HAP-1 (cell line): Measurements from ENCODE around the gene SMARCD2.

Source experiments
- DNase-seq, 2 experiments: peaks; one replicate each; pipeline ENCODE4 v3.0.0-alpha.2; 2016 to 2020; ENCODE audit warnings: low spot score in 2 of 2
- H3K27me3 ChIP-seq: fragments of 250-450 bp; sonication (Bioruptor Pico); 2 replicates; pipeline ENCODE4 v1.5.1; 2020; ENCODE audit warnings: low read depth, mild to moderate bottlenecking, moderate library complexity
- H3K36me3 ChIP-seq: fragments of 250-450 bp; sonication (Bioruptor Pico); replicated peaks from 2 replicates; pipeline ENCODE4 v1.5.1; 2020; ENCODE audit warnings: mild to moderate bottlenecking
- H3K4me1 ChIP-seq: fragments of 250-450 bp; sonication (Bioruptor Pico); 2 replicates; pipeline ENCODE4 v1.5.1; 2020; ENCODE audit warnings: mild to moderate bottlenecking
- H3K4me3 ChIP-seq: fragments of 250-450 bp; sonication (Bioruptor Pico); 2 replicates; pipeline ENCODE4 v1.5.1; 2020; ENCODE audit warnings: mild to moderate bottlenecking, moderate library complexity
- H3K9me3 ChIP-seq: fragments of 250-450 bp; sonication (Bioruptor Pico); 2 replicates; pipeline ENCODE4 v1.5.1; 2020; ENCODE audit warnings: mild to moderate bottlenecking, moderate library complexity
- in situ Hi-C: fragments of 300-500 bp; cut with MboI; formaldehyde crosslinking; loops from 3 replicates; pipeline ENCODE4 v1.14.3; 2020; ENCODE audit warnings: low sequenced_read_pairs, inconsistent platforms, mixed read lengths

SMARCD2 gene

DNA sequence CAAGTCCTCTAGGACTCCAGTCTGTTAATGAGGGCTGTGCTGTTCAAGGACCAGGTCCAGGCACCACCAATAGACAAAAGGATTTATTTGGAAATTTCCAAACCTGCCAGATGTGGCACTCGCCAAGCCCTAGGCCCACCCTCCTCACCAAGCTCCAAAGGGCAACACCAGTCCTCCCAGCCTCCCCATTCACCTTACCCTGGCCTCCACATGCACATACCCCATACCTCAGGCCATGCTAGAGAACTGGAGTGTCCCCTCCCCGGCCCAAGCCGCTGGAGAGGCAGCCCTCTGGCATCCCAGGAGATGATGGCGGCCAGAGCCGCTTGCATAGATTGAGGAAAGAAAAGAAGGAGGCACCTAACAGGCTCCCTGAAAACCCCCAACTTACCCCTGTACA lies 10.5 kb downstream of the SMARCD2 start:
- H3K9me3 ChIP-seq, result no peaks in the 10 kb centered on the region
- H3K27me3 ChIP-seq, result no peaks in the 10 kb centered on the region
- in situ Hi-C loops, result no loop called here
- no peak for DNase-seq
- H3K4me1 ChIP-seq, result no peaks in the 10 kb centered on the region
- no peak overlapping the region for H3K4me3 ChIP-seq
- H3K36me3 ChIP-seq, result peaks cover 80% of the 10 kb centered on the region

DNA sequence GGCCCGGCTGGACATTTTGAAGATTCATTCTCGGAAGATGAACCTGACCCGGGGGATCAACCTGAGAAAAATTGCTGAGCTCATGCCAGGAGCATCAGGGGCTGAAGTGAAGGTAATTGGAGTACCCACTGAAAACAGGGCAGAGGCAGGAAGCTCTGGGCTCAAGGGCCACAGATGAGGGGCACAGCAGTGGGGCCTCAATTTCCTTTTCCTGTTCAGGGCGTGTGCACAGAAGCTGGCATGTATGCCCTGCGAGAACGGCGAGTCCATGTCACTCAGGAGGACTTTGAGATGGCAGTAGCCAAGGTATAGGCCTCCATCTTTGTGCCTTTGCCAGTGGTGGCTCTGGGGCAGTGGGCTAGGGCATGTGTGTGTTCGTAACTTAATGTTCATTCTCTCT lies 11.0 kb downstream of the SMARCD2 start:
- in situ Hi-C loops, result no loop called here
- Histone ChIP-seq H3K36me3 (peaks cover 77% of the 10 kb centered on the region), H3K9me3 (no peaks in the 10 kb centered on the region), H3K4me1 (no peaks in the 10 kb centered on the region), H3K4me3 (no peak overlapping the region), H3K27me3 (no peaks in the 10 kb centered on the region)
- DNase-seq, result no peak

DNA sequence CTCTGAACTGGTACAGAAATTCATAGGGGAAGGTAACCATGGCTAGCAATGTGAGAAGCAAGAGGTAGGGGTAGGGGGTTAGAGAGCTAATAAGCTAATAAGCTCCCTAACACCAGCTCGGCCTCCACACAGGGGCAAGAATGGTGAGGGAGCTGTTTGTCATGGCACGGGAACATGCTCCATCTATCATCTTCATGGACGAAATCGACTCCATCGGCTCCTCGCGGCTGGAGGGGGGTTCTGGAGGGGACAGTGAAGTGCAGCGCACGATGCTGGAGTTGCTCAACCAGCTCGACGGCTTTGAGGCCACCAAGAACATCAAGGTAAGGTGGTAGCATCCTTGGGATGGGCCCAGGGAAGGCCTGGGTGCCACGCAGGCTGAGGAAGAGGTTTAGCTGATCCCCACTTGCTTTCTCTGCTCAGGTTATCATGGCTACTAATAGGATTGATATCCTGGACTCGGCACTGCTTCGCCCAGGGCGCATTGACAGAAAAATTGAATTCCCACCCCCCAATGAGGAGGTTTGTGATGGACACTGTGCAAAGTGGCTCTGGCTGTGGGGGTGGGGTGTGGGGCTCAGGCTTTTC lies 11.5 kb downstream of the SMARCD2 start:
- in situ Hi-C loops, result no loop called here

DNA sequence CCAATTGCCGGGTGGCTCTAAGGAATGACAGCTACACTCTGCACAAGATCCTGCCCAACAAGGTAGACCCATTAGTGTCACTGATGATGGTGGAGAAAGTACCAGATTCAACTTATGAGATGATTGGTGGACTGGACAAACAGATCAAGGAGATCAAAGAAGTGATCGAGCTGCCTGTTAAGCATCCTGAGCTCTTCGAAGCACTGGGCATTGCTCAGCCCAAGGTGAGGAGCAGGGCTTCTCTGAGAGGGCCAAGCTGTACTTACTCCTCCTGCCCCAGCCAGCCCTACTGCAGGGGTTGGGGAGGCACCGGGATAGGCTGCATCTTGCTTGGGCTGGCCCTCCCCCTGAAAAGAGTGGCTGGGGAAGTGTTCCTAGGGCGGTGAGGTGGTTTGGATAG lies 12.2 kb downstream of the SMARCD2 start:
- DNase-seq, result no peak
- H3K36me3 ChIP-seq, result peaks cover 79% of the 10 kb centered on the region
- H3K4me3 ChIP-seq, result no peak overlapping the region
- in situ Hi-C loops, result no loop called here
- H3K4me1 ChIP-seq, result peaks cover 6% of the 10 kb centered on the region
- no peaks in the 10 kb centered on the region for H3K27me3 ChIP-seq
- H3K9me3 ChIP-seq, result no peaks in the 10 kb centered on the region

More for the DNA sequence above, 11.5 kb downstream of the SMARCD2 start:
- H3K4me1 ChIP-seq, result peaks cover 1% of the 10 kb centered on the region; the same call in 1 of the 2 replicates
- H3K36me3 ChIP-seq, result peaks cover 76% of the 10 kb centered on the region
- no peaks in the 10 kb centered on the region for H3K9me3 ChIP-seq
- H3K4me3 ChIP-seq, result no peak overlapping the region
- no peaks in the 10 kb centered on the region for H3K27me3 ChIP-seq
- no peak for DNase-seq

DNA sequence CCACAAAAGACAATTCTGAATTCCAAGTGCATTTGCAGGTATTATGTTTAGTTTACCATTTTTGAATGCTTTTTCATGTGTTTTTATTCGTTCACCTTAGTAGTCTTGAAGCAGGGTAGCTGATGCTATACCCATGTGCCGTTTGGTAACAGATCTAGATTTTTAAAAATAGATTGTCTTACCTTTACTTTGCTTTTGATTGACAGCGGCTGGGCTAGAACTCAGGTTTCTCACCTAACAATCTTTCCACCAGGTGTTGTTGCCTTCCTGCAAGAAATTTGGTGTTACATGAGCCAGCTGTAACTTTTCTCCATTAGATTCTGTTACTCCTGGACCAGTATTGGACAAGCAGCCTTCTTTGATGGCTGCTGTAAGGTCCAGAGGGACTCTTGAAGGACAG lies 13.5 kb downstream of the SMARCD2 start:
- in situ Hi-C loops, result no loop called here
- no peaks in the 10 kb centered on the region for H3K9me3 ChIP-seq
- no peaks in the 10 kb centered on the region for H3K27me3 ChIP-seq
- peaks cover 79% of the 10 kb centered on the region for H3K36me3 ChIP-seq
- DNase-seq, result no peak
- peaks cover 6% of the 10 kb centered on the region for H3K4me1 ChIP-seq
- H3K4me3 ChIP-seq, result no peak overlapping the region

DNA sequence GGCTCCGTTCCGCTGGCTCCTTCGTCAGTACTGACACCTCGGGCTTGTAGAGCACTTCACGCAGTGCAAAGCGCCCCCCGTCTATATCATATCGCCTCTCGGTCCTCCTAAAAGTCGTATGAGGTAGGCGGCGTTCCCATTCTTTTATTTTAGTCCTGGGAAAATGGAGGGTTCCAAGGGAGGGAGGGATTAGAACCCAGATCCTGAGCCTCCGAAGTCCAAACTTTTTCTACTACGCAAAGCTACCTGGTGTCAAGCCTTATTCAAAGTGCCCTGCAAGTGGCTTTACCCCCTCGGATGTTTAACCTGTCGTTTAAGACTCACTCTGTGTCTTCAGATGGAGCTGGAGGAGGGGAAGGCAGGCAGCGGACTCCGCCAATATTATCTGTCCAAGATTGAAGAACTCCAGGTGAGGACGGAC lies 14.7 kb downstream of the SMARCD2 start:
- in situ Hi-C loops, result no loop called here

DNA sequence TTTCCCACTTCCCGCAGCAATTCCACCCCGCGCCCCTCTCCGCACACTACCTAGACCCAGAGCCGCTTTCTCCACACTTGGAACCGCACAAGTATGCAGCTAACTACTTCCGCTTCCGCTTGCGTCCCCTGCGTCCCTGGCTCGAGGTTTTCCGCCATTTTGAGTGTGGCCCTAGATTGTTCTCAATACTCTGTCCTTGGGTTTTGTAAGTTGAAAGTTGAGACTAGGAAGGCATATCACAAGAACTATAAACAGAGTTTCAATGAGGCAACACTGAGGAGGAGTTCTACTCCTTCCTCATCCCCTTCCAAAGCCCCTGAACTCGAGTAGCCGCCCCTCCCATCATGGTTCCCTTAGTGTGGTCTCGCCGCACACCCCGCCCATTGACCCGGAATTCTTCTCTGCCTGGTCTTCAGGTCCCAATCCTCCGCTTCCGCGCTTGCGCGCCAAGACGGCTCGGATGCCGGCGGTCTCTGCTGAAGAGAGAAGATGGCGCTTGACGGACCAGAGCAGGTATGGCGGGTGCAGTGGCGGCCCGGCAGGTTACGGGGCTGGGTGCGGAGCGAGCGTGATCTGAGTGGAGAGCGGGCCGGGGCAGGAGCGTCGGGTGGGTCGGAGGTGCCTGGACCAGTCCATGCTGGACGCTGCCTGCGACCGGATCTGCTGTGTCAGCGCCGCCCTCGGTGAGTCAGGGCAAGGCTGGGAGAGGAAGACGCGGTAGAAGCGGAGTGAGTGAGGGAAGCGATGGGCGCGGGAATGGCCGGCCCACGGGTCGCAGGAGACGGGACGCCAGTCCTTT lies 15.3 kb downstream of the SMARCD2 start, which contains the start of the genes FTSJ3 and PSMC5:
Gene FTSJ3 (minus strand): TSS at position 662 of the 799 bp plus-strand sequence. CDS start 761 bp downstream, outside the sequence.
Gene PSMC5 (plus strand): TSS at position 430 of the 799 bp plus-strand sequence. CDS start 60 bp downstream, at position 490.
- Histone ChIP-seq H3K36me3 (peaks cover 79% of the 10 kb centered on the region), H3K4me3 (peak within 1 kb of the TSS; percentile 98)
- in situ Hi-C loops, result no loop called here

More for the DNA sequence above, 14.7 kb downstream of the SMARCD2 start:
- H3K27me3 ChIP-seq, result no peaks in the 10 kb centered on the region
- no peak for DNase-seq
- H3K9me3 ChIP-seq, result no peaks in the 10 kb centered on the region
- peaks cover 6% of the 10 kb centered on the region for H3K4me1 ChIP-seq
- peaks cover 79% of the 10 kb centered on the region for H3K36me3 ChIP-seq
- H3K4me3 ChIP-seq, result peak overlapping the region; percentile 98

DNA sequence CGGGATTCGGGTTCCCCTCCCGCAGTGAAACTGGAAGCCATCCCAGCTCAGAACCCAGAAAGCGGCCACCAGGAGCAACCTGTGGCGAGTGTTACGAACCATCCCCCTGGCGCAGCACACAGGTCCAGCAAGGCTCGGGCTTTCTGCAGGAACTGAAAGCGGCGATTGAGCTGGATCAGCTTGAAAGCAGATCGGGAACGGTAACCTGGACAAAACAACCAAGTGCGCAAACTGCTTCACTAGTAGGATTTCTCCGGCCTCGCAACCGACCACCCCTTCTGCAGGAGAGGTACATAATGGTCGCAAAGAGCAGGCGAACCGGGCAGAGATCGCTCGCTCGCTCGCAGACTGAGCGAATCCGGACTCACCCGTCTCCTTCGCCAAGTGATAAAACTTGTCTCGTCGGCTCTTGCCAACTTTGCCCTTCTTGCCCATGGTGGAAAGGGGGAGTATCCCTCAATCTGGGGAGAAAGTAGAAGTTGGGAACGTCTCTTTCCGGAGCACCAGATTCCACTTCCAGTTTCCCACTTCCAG lies 15.9 kb downstream of the SMARCD2 start:
- Histone ChIP-seq H3K36me3 (peaks cover 79% of the 10 kb centered on the region), H3K27me3 (no peaks in the 10 kb centered on the region), H3K4me1 (peaks cover 6% of the 10 kb centered on the region), H3K4me3 (peak overlapping the region; percentile 98), H3K9me3 (no peaks in the 10 kb centered on the region)
- in situ Hi-C loops, result no loop called here
- DNase-seq, result no peak

More for the DNA sequence above, 15.3 kb downstream of the SMARCD2 start, which contains the start of the genes FTSJ3 and PSMC5:
- H3K4me1 ChIP-seq, result peaks cover 6% of the 10 kb centered on the region
- no peaks in the 10 kb centered on the region for H3K9me3 ChIP-seq
- DNase-seq, result peak; percentile 93 to 98
- H3K27me3 ChIP-seq, result no peaks in the 10 kb centered on the region

DNA sequence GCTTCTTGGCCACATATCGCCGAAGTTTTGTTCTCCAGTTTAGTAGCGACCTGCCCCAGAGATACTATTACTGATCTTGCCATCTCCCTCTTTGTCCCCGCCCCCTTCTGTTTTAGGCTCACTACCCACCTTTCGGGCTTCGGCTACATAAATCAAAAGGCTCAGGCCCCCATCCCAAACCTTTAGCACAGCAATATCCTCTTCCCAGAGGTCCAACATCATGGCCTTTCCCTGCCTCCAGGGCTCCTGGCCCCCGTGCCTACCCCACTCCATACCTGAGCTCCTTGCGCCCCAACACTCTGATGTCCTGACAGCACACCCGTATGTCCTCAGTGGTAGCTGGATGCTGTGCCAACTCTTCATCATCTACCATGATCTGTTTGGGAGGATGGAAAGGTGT lies 18.1 kb downstream of the SMARCD2 start:
- H3K4me3 ChIP-seq, result no peak overlapping the region
- in situ Hi-C loops, result loop anchor here (25.0 kb wide), 1 partner anchor 688 kb away; the partner anchor contains the start of genes CEP95 and DDX5
- peaks cover 6% of the 10 kb centered on the region for H3K4me1 ChIP-seq
- no peak for DNase-seq
- no peaks in the 10 kb centered on the region for H3K27me3 ChIP-seq
- no peaks in the 10 kb centered on the region for H3K9me3 ChIP-seq
- H3K36me3 ChIP-seq, result peaks cover 78% of the 10 kb centered on the region

DNA sequence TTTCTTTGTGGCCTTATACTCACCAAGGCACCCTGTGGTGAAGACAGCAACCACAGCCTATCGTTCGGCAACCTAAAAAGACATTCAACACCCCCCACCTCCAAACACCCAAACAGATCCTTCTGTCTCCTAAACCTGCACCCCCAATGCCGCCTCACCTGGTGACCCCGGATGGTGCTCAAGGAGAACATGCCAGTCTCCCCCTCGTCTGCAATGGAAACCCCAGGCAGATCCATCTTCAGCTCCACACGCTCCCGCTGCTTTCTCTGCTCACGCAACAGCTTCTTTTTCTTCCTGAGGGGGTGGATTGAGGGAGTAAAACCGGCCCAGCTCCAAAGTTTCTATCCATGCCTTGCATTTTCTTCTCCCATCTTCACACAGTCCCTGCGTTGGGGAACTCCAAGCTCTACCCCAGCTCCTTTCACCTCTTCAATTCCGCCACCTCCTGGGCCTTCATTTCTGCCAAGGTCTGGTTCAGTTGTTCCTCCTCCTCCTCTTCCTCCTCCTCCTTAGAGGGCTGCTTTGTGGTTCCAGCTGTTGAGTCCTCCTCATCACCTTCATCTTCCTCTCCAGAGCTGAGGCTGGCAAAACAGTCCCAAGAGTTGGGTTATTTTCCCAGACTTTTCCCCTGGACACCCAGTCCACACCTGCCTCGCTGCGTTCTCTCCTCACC lies 18.7 kb downstream of the SMARCD2 start:
- Histone ChIP-seq H3K27me3 (no peaks in the 10 kb centered on the region), H3K4me1 (peaks cover 6% of the 10 kb centered on the region), H3K4me3 (no peak overlapping the region), H3K36me3 (peaks cover 78% of the 10 kb centered on the region), H3K9me3 (no peaks in the 10 kb centered on the region)
- DNase-seq, result no peak
- in situ Hi-C loops, result loop anchor here (25.0 kb wide), 1 partner anchor 689 kb away; the partner anchor contains the start of genes CEP95 and DDX5

DNA sequence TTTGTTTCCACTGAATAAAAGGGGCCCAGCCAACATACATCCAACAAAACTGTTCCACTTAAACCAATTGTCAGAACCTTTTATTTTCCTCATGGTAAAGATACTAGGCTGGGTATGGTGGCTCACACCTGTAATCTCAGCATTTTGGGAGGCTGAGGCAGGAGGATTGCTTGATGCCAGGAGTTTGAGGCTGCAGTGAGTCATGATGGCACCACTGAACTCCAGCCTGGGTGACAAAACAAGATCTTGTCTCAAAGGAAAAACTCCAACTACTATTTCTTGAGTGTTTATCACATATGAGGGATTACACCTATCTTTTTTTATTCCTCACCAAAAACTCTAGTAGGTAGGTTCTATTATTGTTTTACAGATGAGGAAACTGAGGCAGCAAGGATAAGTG lies 19.9 kb downstream of the SMARCD2 start:
- Histone ChIP-seq H3K4me3 (no peak overlapping the region), H3K4me1 (peaks cover 6% of the 10 kb centered on the region), H3K36me3 (peaks cover 87% of the 10 kb centered on the region), H3K9me3 (no peaks in the 10 kb centered on the region), H3K27me3 (no peaks in the 10 kb centered on the region)
- in situ Hi-C loops, result loop anchor here (25.0 kb wide), 1 partner anchor 690 kb away; the partner anchor contains the start of genes CEP95 and DDX5
- DNase-seq, result no peak

DNA sequence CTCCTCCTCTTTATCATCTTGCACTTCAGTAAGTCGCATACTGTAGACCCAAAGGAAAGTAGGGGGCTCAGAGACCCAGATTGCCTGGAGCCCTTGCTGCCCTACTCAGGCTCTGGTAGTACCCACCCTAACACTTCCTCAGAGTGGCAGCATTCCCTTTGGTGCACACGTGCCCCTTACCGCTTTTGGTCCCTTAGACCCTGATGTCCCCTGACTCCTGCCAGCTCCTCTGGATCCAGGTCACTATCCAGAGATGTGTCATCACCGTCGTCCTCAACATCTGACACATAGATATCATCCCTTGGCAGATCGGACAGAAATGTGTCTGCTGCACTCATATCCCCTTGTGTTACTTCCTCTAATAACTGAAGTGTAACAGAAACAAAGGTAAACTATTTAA lies 20.7 kb downstream of the SMARCD2 start:
- H3K4me3 ChIP-seq, result no peak overlapping the region
- H3K36me3 ChIP-seq, result peaks cover 94% of the 10 kb centered on the region
- H3K9me3 ChIP-seq, result no peaks in the 10 kb centered on the region
- in situ Hi-C loops, result loop anchor here (25.0 kb wide), 1 partner anchor 690 kb away; the partner anchor contains the start of genes CEP95 and DDX5
- peaks cover 6% of the 10 kb centered on the region for H3K4me1 ChIP-seq
- no peaks in the 10 kb centered on the region for H3K27me3 ChIP-seq
- no peak for DNase-seq

DNA sequence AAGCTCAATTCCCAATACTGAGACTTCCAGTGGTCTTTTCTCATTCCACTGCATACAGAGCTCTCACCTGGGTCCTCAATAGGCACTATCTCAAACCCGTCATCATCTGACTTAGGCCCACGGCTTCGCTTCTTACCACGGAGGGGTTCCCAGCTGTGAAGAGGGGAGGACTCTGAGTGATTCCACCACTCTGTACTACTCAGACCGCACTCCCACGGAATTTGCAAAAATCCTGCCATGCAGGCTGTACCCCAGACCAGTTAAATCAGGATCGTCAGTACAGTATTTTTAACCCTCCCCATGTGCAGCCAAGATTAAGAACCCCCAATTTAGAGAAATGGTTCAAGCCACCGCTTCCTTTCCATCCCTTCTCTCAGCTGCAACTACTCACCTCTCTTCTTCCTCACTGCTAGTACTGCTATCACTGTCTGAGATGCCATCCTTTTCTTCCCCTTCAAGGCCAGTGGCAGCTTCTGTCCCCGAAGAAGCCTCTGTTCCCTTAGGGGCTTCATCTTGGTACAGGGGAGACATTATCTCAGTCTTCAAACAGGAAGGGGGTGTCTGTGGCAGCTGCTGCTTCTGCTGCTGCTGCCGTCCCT lies 21.4 kb downstream of the SMARCD2 start:
- Histone ChIP-seq H3K9me3 (no peaks in the 10 kb centered on the region), H3K4me1 (peaks cover 5% of the 10 kb centered on the region), H3K36me3 (peaks cover 98% of the 10 kb centered on the region), H3K4me3 (no peak overlapping the region), H3K27me3 (no peaks in the 10 kb centered on the region)
- in situ Hi-C loops, result loop anchor here (25.0 kb wide), 1 partner anchor 691 kb away; the partner anchor contains the start of genes CEP95 and DDX5
- DNase-seq, result no peak
